ENCODE data around the gene KLK2. TPM values are rescaled to one million over a fixed set of nuclear protein-coding genes. Genes with fewer than 3 reads are reported as not detected.

Gene KLK2
- not detected for polyA plus RNA-seq (ENCODE audit: insufficient read length in 10 of 10)
- long read RNA-seq, donor 1, result 0 reads
- long read RNA-seq, donor 2, result 0 reads
- long read RNA-seq, donor 3, result 0 reads
- long read RNA-seq, donor 4, result 0 reads
- long read RNA-seq, donor 5, result 0 reads
- long read RNA-seq, donor 6, result 0 reads
- long read RNA-seq, donor 7, result 0 reads
- long read RNA-seq, donor 8, result 0 reads
- long read RNA-seq, donor 9, result 0 reads

DNA sequence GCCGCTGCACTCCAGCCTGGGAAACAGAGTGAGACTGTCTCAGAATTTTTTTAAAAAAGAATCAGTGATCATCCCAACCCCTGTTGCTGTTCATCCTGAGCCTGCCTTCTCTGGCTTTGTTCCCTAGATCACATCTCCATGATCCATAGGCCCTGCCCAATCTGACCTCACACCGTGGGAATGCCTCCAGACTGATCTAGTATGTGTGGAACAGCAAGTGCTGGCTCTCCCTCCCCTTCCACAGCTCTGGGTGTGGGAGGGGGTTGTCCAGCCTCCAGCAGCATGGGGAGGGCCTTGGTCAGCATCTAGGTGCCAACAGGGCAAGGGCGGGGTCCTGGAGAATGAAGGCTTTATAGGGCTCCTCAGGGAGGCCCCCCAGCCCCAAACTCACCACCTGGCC is at the start of gene KLK2:
Gene KLK2 (plus strand): TSS at position 384 of the 400 bp plus-strand sequence. CDS start 35 bp downstream, outside the sequence.
- DNase-seq, result peak in 1 of 3 donors; percentile 11

DNA sequence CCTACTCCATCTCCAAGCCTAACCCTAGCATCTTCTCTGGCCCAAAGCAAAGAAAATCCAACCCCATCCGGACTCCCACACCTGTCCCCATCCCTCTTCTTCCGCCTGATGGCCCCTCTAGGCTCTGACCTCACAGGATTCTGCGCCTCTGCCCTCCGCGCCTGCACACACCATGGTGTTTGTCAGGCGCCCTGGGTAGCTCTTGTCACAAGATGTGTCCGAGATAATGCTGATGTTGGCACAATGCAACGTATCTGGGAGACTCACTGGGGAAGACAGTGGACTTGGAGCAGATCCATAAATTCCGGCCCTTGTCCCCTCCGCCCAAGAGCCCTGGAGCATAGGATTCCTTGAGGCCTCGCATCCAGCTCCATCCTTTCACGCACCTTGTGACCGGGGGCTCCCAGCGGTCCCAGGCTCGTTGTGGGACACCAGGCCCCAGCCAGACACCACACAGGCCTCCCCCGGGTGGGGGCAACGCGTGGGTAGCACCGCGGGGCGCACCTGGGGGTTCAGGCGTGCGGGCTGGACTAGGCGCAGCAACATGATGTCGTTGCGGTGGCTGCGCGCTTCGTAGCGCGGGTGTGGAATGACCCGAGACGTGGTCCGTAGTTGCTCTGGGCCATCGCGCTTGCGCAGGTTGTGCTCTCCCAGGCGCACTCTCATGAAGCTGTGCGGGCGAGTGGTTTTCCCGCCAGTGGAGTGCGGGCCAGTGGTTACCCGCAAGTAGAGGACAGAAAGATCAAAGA is 46.6 kb upstream of the KLK2 start:
- no peak for DNase-seq

DNA sequence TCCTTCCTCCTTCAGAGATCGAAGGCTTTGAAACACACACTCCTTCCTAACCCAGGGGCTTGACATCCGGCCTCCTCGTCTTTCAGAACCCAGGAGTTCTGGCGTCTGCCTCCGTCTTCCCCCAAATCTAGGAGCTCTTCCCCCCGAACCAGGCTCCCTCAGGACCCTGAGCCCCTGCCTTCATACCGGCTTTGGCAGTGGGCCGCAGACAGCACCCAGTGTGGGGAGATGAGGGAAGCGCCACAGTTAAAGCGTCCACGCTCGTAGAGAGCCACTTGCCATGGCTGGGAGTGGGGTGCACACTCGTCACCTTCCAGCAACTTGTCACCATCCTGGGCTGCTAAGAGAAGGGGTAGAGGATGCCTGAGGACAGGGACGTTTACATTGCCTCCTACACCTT is 45.8 kb upstream of the KLK2 start:
- no peak for DNase-seq

DNA sequence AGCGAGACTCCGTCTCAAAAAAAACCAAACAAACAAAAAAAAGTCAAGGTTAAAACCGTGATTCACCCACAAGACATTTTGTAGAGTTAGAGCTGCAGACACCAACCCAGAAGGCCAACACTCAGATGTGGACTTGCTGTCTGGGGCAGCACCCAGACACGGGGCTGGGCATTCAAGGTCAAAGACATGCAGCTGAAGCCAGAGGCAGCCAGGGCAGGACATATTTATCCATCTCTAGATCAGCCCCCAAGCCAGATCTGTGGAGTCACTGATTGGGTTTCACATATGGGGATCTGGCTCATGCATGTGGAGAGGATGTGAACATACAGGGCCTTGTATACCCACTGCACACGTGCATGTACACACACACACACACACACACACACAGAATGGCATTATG is 43.4 kb upstream of the KLK2 start:
- no peak for DNase-seq

DNA sequence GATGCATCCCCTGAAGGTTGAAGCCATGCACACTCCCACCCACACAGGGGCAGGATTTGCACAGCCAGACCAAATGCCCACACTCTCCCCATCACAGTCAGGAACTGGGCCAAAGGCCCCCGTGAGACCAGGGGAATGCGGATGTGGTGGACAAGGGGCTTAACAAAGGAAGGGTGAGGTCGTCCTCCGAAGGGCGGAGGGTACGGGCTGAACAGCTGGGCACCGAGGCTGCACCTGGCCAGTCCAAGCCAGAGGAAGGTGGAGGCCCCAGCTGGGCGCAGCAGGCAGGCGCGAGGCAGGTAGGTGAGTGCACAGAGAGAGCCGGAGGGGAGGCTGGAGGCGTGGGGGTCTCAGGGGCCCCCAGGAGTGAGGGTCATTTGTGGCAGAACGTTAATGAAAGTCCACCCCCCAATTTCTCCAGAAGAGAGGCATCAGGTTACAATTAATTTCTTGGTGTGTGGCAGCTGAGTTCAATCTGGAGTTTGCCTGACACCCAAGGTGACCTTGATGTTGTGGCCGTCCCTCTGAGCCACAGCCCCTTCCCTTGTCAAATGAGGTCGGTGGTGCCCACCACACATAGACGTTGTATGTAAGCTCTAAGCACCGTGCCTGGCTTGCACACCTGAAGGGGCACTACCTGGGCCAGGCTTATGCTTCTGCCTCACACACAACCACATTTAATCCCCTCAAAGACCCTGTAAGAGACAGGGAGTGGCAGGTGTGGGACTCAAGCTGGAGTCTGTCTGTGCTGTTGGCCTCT is 42.8 kb upstream of the KLK2 start:
- no peak for DNase-seq

DNA sequence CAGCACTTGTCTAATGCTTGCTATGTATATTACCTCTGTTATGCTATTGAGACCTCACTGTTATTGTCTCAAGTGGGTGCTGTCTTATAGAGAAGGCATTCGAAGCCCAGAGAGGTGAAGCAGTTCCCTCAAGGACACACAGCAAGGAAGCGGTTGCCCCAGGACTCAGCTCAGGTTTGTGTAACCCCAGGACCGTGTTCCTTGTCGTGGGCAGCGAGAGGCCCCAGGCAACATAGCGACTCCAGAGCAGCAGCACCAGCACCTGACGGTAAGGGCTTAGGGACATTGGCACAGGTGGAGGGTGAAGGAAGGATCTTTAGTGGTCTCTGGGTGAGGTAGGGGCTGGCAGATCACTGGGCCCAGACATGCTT is 42.2 kb upstream of the KLK2 start:
- DNase-seq, result no peak

DNA sequence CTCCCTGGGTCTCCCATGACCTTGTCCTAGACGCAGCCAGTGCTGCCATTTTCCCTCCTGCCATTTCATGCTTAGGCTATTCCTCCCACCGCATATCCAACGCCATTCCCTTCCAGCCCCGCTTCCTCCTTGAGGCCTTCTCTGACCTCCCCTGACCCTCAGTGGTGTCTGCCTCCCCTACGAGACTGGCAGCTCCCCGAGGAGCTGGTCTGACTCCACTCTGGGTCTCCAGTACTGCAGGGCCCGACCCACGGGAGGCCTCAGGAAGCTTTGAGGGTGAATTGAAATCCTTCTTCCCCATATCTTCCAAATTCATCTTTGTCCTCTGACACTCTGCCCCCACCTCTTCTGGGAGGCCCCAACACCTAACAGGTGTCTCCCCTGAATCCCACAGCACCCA is 40.6 kb upstream of the KLK2 start:
- DNase-seq, result no peak

DNA sequence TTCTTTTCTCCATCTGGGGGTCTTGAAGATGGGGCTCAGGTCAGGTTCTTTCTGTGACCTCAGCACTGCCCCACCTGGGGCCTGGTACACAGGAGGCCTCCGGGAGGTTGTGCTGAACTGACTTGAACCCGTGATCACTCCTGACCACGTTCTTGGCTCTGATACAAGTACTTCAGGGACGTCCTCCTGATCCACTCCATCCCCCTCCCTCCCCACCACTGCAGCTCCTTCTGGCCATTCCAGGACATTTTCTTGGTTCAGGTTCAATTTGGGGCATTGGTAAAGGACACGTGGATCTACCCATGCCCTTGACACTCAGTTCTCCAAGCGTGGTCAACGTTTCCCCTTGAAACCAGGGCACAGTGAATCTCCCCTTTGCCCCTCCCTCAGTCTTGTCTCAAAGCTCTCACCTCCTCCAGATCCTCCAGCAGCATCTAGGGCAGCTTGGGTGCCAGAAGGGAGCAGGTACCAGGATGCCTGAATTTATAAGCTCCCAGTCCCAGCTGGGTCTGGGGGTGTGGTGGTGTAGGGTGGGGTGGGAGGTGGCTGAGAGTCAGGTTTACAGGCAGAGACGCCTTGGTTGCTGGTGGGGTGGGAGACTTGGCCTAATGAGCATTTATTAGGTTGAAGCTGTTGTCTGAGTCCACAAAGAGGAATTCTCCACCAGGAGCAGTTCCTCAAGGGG is 40.0 kb upstream of the KLK2 start, which contains the start of gene KLK15:
Gene KLK15 (minus strand): TSS at position 458 of the 685 bp plus-strand sequence. CDS start 2,082 bp downstream, outside the sequence.
- DNase-seq, result no peak

DNA sequence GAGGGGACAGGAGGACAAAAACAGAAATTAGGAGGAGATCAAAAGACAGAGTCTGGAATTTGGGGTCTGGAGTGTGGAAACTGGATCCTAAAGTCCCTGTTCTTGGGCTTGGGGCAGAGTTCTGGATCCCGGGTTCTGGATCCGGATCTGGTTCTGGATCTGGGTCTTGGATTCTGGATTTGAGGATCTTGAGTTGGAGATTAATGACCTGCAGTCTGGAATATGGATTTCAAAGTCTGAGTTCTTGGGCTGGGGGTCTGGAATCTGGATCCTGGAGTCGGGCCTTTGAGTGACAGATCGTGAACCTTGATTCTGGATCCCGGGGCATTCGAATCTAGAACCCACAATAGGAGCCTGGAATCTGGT is 39.5 kb upstream of the KLK2 start:
- DNase-seq, result no peak

DNA sequence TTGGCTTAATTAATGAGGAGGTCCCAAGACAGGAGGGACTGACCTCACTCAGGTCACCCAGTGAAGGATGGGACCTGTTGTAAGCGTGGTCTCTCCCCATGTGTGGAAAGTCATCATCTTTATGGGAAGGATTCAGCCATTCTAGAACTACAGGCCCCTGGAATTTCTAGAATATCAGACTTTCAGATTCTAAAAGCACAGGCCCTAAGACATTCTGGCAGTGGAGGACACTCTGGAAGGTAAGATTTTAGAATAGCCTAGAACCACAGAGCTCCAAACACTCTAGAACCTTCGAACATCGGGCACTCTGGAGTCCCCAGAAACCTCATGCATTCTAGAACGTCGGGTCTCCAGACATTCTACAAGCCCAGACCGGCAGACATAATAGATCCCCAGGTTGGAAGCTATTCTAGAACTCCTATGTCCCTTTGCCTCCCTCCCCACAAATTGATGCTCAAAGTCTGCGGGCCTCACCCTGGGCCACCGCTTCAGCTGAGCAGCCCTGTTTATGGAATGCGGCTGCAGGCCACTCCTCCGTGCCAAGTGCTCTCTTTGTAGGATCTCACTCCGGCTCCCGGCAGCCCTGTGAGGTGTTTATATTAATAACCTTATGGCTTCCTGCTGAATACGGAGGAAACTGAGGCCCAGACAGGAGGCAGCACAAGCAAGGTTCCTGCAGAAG is 38.0 kb upstream of the KLK2 start:
- DNase-seq, result no peak

DNA sequence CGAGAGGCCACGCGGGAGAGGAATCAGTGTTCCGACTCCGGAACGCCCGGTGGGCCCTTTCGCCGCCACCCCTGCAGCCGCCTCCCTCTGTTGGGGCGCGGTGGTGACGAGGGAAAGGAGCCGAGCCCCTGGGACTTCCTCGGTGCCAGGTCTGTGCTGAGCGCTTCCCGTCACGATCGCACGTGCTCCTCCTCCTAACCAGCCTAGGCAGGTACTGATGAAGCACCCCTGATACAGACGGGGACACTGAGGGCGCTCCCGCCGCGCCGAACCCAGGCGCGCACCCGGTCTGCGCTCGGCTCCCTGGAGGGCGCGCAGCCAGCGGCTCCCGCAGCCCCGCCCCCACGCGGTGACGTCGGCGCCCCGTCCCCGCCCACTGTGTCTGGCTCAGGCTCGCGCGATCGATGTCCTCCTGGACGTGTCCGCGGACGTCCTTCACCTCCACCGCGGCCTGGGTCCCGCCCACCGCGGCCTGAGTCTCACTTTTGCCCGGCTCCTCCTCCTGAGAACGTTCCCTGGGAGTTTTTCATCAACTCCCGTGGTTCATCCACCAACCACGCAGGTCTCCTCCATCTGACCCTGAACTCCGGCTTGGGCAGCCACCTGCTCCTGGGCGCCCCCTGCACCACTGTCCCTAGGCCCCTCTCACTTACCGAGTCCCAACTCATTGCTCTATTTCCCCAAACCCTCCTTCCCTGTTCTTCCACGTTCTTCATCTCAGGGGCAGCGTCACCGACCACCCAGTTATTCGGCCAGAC is 37.3 kb upstream of the KLK2 start:
- DNase-seq, result peak; percentile 23 to 69 (median 40)

DNA sequence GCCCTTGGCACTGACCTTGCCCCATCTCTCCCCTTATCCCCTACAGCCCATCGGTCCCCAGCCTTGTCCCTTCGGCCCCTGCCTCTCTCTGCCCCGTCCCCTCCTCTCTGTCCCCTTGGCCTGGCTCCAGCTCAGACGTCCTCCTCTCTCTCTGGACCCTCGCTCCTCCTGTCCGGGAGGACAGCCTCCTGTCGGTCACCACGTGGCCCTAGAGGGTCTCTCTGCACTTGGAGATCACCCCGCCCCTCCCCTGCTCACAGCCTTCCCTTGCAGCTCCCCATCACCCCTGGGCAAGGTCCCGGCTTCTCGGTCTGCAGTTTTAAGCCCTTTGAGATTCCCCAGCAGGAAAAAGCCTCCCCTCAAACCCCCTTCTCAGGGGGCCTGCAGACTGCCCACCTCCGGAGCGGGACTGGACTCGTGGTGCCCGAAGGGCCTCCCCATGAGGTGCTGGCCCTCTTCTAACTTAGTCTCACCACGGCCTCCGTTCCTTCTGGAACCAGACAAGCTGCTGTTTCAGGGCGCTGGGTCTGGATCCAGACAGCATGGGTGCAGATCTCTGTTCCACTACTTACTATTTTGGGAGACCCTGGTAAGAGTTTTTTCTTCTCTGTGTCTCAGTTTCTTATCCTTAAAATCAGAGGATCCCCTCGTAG is 36.6 kb upstream of the KLK2 start:
- DNase-seq, result no peak

DNA sequence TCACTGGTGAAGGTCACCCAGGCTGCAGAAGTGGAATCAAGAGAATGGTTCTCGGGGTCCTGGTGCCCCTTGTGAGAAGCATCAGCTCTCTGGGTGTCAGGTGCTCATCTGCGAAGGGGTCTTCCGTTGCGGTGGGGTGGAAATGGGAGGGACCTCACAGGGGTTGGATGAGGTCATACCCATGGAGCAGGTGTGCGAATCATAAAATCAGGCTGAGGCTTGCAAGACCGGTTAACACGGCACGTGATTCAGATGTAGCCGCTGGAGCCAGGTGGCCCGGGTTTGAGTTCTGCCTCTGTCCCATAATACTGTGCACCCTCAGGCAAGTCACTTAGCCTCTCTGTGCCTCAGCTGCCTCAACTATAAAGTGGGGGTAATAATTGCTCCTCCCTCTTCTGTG is 35.9 kb upstream of the KLK2 start:
- no peak for DNase-seq

DNA sequence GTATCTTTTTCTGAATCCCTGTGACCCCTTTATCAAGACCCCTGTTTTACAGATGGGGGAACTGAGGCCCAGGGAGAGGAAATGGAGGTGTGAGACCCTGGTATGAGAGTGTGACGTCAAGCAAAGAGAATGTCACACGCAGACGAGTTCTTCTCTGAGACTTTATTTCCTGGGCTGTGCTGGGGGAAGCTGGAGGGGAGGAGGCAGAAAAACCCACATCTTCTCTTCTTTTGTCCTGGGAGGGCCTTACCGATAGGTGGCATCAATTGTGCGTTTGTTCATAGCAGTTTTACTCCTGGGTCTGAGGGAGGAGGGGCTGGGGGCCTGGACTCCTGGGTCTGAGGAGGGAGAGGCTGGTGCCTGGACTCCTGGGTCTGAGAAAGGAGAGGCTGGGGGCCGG is 35.0 kb upstream of the KLK2 start:
- DNase-seq, result no peak

DNA sequence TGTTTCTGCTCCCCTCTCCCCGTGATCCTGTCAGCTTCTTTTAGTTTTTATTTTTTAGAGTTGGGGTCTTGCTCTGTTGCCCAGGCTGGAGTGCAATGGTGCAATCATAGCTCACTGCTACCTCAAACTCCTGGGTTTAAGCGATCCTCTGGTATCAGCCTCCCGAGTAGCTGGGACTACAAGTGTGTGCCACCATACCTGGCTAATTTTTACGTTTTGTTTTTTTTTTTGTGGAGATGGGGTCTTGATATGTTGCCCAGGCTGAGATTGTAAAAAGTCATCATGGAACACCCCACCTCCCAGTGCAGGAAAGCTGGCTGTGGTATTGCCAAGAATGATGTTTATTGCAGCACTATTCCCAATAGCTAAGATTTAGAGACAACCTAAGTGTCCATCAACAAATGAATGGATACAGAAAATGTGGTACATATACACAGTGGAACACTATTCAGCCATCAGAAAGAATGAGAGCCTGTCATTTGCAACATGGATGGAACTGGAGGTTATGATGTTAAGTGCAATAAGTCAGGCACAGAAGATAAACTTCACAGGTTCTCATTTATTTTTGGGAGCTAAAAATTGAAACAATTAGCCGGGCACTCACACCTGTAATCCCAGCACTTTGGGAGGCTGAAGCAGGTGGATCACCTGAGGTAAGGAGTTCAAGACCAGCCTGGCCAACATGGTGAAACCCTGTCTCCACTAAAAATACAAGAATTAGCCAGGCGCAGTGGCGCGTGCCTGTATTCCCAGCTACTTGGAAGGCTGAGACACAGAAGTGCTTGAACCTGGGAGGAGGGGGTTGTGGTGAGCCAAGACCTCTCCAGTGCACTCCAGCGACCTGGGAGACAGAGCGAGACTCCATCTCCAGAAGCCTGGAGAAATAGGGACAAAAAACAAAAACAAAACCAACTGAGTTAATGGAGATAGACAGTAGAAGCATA is 33.3 kb upstream of the KLK2 start:
- no peak for DNase-seq

DNA sequence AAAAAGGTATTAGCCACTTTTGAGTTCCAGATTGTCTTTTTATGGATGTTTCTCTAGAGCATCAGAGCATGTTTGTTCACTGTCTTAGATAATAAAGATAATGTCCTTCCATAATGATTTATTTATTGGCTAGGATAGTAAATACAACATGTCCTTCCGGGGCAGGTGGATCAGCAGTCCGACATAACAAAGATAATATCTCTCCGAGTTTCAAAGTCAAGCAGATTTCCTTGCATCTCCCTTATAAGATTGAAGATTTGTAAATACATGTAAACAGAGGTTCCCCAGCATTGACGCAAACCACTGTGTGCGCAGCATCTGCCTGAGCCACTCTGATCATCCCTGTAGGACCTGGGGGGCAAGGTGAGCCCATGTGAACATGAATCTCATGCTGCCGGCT is 31.1 kb upstream of the KLK2 start:
- no peak for DNase-seq

DNA sequence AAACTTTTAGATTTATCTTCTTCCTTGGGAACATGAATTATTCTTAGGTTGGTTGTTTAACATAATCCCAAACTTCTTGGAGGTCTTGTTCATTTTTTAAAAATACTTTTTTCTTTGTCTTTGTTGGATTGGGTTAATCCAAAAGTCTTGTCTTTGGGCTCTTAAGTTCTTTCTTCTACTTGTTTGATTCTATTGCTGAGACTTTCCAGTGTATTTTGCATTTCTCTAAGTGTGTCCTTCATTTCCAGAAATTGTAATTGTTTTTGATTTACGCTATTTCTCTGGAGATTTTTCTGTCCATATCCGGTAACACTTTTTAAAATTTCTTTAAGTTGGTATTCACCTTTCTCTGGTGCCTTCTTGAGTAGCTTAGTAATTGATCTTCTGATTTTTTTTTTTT is 30.0 kb upstream of the KLK2 start:
- DNase-seq, result no peak

DNA sequence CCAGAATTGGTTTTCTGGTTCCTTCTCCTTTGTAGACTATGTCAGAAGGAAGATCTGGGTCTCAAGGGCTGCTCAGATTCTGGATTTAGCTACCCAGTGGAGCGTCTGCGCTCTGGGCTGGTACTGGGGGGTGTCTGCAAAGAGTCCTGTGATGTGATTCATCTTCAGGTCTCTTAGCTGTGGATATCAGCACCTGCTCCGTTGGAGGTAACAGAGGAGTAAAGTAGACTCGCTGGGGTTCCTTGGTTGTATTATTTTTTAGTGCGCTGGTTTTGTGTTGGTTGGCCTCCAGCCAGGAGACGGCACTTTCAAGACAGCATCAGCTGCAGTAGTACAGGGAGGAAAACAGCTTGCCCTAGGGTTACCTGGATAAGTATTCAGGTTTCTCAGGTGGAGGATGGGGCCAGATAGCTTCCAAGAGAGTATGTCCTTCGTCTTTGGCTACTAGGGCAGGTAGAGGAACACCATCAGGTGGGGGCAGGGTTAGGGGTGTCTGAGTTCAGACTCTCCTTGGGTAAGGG is 29.5 kb upstream of the KLK2 start:
- DNase-seq, result no peak
